ENCODE measurements around the gene CST9.

CST9 gene

DNA sequence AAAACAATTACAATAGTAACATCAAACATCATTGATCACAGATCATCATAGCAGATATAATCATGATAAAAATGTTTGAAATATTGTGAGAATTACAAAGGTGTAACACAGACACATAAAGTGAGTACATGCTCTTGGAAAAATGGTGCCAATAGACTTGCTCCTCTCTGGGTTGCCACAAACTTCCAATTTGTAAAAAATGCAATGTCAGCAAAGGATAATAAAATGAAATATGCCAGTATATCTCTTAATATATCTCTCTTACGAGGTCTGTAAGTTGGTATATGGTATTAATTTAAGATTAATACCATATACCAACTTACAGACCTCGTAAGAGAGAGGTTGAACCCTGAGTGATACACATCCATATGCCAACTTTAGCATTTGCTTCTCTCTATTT is 45.4 kb upstream of the CST9 start:
- ChIA-PET POLR2A (no interaction called here), CTCF (no interaction called here)
- no peak overlapping the region for H3K4me3 ChIP-seq (ENCODE audit: low read depth, low read length)
- TF ChIP-seq, protein P1, sequence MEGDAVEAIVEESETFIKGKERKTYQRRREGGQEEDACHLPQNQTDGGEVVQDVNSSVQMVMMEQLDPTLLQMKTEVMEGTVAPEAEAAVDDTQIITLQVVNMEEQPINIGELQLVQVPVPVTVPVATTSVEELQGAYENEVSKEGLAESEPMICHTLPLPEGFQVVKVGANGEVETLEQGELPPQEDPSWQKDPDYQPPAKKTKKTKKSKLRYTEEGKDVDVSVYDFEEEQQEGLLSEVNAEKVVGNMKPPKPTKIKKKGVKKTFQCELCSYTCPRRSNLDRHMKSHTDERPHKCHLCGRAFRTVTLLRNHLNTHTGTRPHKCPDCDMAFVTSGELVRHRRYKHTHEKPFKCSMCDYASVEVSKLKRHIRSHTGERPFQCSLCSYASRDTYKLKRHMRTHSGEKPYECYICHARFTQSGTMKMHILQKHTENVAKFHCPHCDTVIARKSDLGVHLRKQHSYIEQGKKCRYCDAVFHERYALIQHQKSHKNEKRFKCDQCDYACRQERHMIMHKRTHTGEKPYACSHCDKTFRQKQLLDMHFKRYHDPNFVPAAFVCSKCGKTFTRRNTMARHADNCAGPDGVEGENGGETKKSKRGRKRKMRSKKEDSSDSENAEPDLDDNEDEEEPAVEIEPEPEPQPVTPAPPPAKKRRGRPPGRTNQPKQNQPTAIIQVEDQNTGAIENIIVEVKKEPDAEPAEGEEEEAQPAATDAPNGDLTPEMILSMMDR (IDR thresholded peaks at IDR 0.05; ENCODE audit: insufficient read depth, low read length, missing control alignments) = no peak
- DNase-seq (ENCODE audit: low read depth, low spot score) = no peak

DNA sequence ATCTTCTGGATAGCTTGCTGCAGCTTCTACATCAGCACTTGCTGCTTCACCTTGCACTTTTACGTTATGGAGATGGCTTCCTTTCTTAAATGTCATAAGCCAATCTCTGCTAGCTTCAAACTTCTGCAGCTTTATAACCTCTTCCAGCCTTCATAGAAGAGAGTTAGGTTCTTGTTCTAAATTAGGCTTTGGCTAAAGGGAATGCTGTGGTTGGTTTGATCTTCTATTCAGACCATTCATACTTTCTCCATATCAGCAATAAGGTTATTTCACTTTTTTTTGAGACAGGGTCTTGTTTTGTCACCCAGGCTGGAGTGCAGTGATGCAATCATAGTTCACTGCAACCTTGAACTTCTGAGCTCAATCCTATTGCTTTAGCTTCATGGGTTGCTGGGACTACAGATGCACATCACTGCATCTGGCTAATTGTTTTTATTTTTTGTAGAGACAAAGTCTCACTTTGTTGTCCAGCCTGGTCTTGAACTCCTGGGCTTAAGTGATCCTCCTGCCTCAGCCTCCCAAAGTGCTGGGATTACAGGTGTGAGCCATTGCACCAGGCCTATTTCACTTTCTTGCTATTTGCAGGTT is 44.2 kb upstream of the CST9 start:
- ChIA-PET POLR2A (no interaction called here), CTCF (no interaction called here)
- DNase-seq (ENCODE audit: low read depth, low spot score) = no peak
- no peak overlapping the region for H3K4me3 ChIP-seq (ENCODE audit: low read depth, low read length)
- TF ChIP-seq, protein P1 (IDR thresholded peaks at IDR 0.05; ENCODE audit: insufficient read depth, low read length, missing control alignments) = no peak

DNA sequence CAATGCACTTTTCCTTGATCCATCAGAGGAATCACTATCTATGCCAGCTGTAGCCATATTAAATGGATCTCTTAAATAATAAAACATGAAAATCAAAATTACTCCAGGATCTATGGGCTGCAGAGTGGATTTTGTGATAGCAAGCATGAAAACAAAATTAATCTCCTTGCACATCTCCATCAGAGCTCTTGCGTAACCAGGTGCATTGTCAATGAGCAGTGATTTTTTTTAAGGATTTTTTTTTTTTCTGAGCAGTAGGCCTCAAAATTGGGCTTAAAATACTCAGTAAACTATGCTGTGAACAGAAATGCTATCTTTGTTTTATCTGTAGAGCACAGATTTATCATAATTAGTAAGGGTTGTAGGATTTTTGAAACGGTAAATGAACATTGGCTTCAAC is 43.5 kb upstream of the CST9 start:
- no peak for DNase-seq (ENCODE audit: low read depth, low spot score)
- TF ChIP-seq, protein P1 (IDR thresholded peaks at IDR 0.05; ENCODE audit: insufficient read depth, low read length, missing control alignments) = no peak
- ChIA-PET POLR2A (no interaction called here), CTCF (no interaction called here)
- no peak overlapping the region for H3K4me3 ChIP-seq (ENCODE audit: low read depth, low read length)

DNA sequence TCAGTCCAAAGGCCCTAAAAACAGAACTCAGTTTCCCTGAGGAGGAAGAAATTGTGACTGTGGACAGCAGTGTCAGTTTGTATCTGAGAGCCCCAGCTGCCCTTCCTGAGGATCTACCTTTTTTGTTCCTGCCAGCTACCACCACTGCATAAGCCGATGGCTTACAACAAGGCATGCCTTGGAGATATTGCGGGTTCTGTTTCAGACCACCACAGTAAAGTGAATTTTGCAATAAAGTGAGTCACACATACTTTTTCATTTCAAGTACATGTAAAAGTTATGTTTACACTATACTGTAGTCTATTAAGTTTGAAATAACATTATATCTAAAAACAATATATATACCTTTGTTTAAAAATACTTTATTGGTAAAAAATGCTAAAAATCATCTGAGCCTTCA is 41.6 kb upstream of the CST9 start:
- H3K4me3 ChIP-seq (ENCODE audit: low read depth, low read length) = no peak overlapping the region
- TF ChIP-seq, protein P1 (IDR thresholded peaks at IDR 0.05; ENCODE audit: insufficient read depth, low read length, missing control alignments) = no peak

DNA sequence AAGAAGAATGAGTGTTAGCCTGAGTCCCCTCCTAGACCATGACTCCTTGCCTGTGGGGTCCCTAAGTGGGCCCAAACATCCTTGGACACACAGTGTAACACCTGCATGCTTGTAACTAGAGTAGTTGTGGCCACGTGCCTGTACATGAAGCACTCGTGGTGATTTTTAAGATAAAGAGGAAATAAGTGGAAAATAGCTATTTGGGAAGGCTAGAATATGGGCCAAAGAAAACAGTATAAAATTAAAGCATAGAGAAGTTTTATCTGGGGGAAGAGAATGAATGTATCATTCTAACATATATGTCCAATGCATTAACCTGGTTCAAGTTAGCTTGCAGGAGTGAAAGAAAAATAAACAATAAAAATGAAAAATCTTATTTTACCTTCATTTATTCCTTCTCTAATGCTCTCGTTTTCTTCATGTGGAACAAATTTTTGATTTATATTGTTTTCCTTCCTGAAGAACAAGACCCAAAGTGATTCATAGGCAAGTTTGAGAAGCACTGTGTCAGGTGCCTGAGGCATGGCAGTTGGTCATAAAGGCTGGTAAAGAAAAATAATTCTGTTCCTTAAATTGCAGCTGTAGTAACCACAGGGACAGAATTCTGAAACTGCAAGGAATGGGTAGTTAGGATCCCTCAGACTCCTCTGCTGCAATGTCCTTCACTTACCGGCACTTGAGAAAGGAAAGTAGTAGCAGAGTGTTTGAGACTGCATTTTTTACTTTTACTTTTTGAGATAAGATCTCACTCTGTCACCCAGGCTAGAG is 40.6 kb upstream of the CST9 start:
- TF ChIP-seq, protein P1 (IDR thresholded peaks at IDR 0.05; ENCODE audit: insufficient read depth, low read length, missing control alignments) = no peak
- POLR2A ChIA-PET = no interaction called here
- no peak overlapping the region for H3K4me3 ChIP-seq (ENCODE audit: low read depth, low read length)
- CTCF ChIA-PET = no interaction called here
- DNase-seq (ENCODE audit: low read depth, low spot score) = no peak

More for the DNA sequence above, 41.6 kb upstream of the CST9 start:
- no peak for DNase-seq (ENCODE audit: low read depth, low spot score)
- ChIA-PET CTCF (no interaction called here), POLR2A (no interaction called here)

DNA sequence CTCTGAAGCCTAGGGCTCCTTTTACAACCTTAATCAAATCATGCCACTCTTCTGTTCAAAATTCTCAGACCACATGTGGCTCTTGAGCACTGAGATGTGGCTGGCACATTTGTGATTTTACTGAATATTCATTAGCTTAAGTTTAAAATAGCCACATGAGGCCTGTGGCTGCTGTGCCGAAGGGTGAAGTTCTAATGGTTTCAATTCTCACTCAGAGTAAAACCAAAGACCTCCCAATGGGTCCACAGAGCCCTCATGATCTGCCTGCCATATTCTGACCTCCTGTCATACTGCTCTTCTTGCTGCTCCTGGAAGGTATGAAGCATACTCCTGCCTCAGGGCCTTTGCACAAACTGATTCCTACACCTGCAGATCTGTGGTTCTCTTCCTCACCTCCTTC is 39.9 kb upstream of the CST9 start:
- DNase-seq (ENCODE audit: low read depth, low spot score) = no peak
- TF ChIP-seq, protein P1 (IDR thresholded peaks at IDR 0.05; ENCODE audit: insufficient read depth, low read length, missing control alignments) = no peak
- no peak overlapping the region for H3K4me3 ChIP-seq (ENCODE audit: low read depth, low read length)
- CTCF ChIA-PET = no interaction called here
- POLR2A ChIA-PET = no interaction called here
